C1 segment of cervical spinal cord (tissue), 14 donors: ENCODE data around the gene DTD2.
"Not testable (repeated sequence)": the region's sequence is repeated elsewhere in the genome, so short reads cannot be mapped to it uniquely, and the experiment has no call there.

Source experiments
- DNase-seq, 14 donors: peaks; one replicate each; lab custom pipeline; 2025; lab: John Stamatoyannopoulos, UW

Gene DTD2

GRCh38 chr14:31456841-31457664 lies at the start of gene DTD2:
Gene DTD2, minus strand, starts transcription at chr14:31457506. Its CDS starts 113 bp downstream, at chr14:31457393.
- peak; percentile 57 to 96 (median 92) for DNase-seq

- no peak for DNase-seq
Observed at GRCh38 chr14:31505411-31505810, 48.1 kb upstream of the DTD2 start.

GRCh38 chr14:31501870-31502269 lies 44.6 kb upstream of the DTD2 start:
- no peak for DNase-seq

- DNase-seq: no peak
Observed at GRCh38 chr14:31492759-31493498, 35.6 kb upstream of the DTD2 start.

- DNase-seq: no peak
Observed at GRCh38 chr14:31489691-31490090, 32.4 kb upstream of the DTD2 start.

GRCh38 chr14:31487886-31488285 lies 30.6 kb upstream of the DTD2 start, which contains the start of gene GPR33:
Gene GPR33, minus strand, starts transcription at chr14:31488039. Its CDS starts 4,074 bp downstream, at chr14:31483965.
- DNase-seq: no peak

GRCh38 chr14:31486764-31487163 lies 29.5 kb upstream of the DTD2 start:
- no peak for DNase-seq

- no peak for DNase-seq
Observed at GRCh38 chr14:31484754-31485153, 27.4 kb upstream of the DTD2 start.

GRCh38 chr14:31480156-31480555 lies 22.9 kb upstream of the DTD2 start:
- DNase-seq: no peak

GRCh38 chr14:31479027-31479426 lies 21.7 kb upstream of the DTD2 start:
- DNase-seq: no peak

GRCh38 chr14:31477248-31477647 lies 19.9 kb upstream of the DTD2 start:
- DNase-seq: no peak

GRCh38 chr14:31476131-31476866 lies 19.0 kb upstream of the DTD2 start:
- no peak for DNase-seq

- DNase-seq: no peak
Observed at GRCh38 chr14:31466554-31466953, 9.2 kb upstream of the DTD2 start.

- DNase-seq: no peak
Observed at GRCh38 chr14:31465111-31465510, 7.8 kb upstream of the DTD2 start.

- not testable (repeated sequence) for DNase-seq
Observed at GRCh38 chr14:31462450-31462849, 5.1 kb upstream of the DTD2 start.

GRCh38 chr14:31461545-31461944 lies 4.2 kb upstream of the DTD2 start:
- DNase-seq: no peak

- DNase-seq: peak in 1 of 14 donors; percentile 28
Observed at GRCh38 chr14:31457665-31458659, 656 bp upstream of the DTD2 start.

- peak in 1 of 14 donors; percentile 8 for DNase-seq
Observed at GRCh38 chr14:31449971-31450610, 7.2 kb downstream of the DTD2 start.

- no peak for DNase-seq
Observed at GRCh38 chr14:31449136-31449535, 8.2 kb downstream of the DTD2 start.

GRCh38 chr14:31445703-31446102 lies 11.6 kb downstream of the DTD2 start:
- no peak for DNase-seq
